ENCODE measurements around the gene GPS1.

GRCh38 chr17:82022981-82023446 lies 28.7 kb upstream of the GPS1 start, which contains the start of gene LRRC45:
- no peak for TF ChIP-seq EP300 (IDR thresholded peaks at IDR 0.05)
- no peak for TF ChIP-seq CTCF (IDR thresholded peaks at IDR 0.05)
- no peak for TF ChIP-seq POLR2A (IDR thresholded peaks at IDR 0.05)
- peak in 1 of 3 donors; percentile 61 for TF ChIP-seq POLR2AphosphoS5 (IDR thresholded peaks at IDR 0.05)

Data from suprapubic skin (tissue), 4 donors.